K562 (cell line): ENCODE data around the gene GRIN2A. TPM values are rescaled to one million over a fixed set of nuclear protein-coding genes. Genes with fewer than 3 reads are reported as not detected.

Source experiments
- ATAC-seq: fragments of 200-7000 bp; cut with Tn5 transposase; 3 replicates; pipeline ENCODE4 v1.9.1; 2020; ENCODE audit warnings: moderate library complexity
- BruUV-seq: library from RNA; stranded (reverse); fragments of 400-500 nt; replicated peaks from 2 replicates; lab custom pipeline; 2021; lab: Mats Ljungman, UMichigan
- CTCF ChIA-PET: fragments of 300-600 bp; formaldehyde crosslinking; extraction: SDS; loops from one replicate; lab custom pipeline; 2021; ENCODE audit warnings: low intra/inter-chr PET ratio; lab: Yijun Ruan, JAX
- POLR2A ChIA-PET: fragments of 300-600, 350-650 bp; sonication (Branson Sonifier 250); formaldehyde crosslinking; extraction: SDS; loops from one replicate; lab custom pipeline; 2021; ENCODE audit warnings: antibody characterized with exemption, inconsistent platforms; lab: Yijun Ruan, JAX
- DNase-seq, 4 experiments: peaks; one replicate each; pipeline versions ENCODE4 v3.0.0 to v3.0.0-alpha.2; 2011 to 2018; ENCODE audit warnings: low spot score in 3 of 4, mixed read lengths in 3 of 4; ENCODE audit errors: extremely low read depth in 1 of 4
- FAIRE-seq: peaks from 2 replicates; lab custom pipeline; 2011; peaks lifted over from hg19 to GRCh38; lab: Jason Lieb, UNC
- H2AFZ ChIP-seq: 2 replicates; pipeline ENCODE4 v1.6.0; 2011; ENCODE audit warnings: low read depth, low read length, control low read depth, inconsistent platforms
- H3K27ac ChIP-seq: fragments of 200-600 bp; 3 replicates; pipeline ENCODE4 v1.8.0; 2011; ENCODE audit warnings: low read depth, mild to moderate bottlenecking, control low read depth, inconsistent platforms, low read length, moderate library complexity, mixed read lengths; ENCODE audit errors: extremely low read depth
- H3K27me3 ChIP-seq, 2 experiments: fragments of 300-600 bp in 1 of 2; 2 replicates in 1 of 2; 3 replicates in 1 of 2; pipeline versions ENCODE4 v1.6.0 to v1.8.0; 2011; ENCODE audit warnings: inconsistent platforms in 2 of 2, low read length in 2 of 2, mild to moderate bottlenecking in 1 of 2, mixed read lengths in 1 of 2, moderate library complexity in 1 of 2; ENCODE audit not compliant: control insufficient read depth in 2 of 2, insufficient read depth in 2 of 2
- H3K36me3 ChIP-seq: fragments of 300-600 bp; 3 replicates; pipeline ENCODE4 v1.8.0; 2011; ENCODE audit warnings: mild to moderate bottlenecking, low read length, inconsistent platforms; ENCODE audit not compliant: control insufficient read depth, insufficient read depth
- H3K4me1 ChIP-seq, 2 experiments: fragments of 200-600 bp in 1 of 2; replicated peaks in 1 of 2; 2 replicates in 1 of 2; 3 replicates in 1 of 2; pipeline versions ENCODE4 v1.5.1 to v1.8.0; 2011; ENCODE audit warnings: inconsistent platforms in 2 of 2, low read length in 2 of 2, mild to moderate bottlenecking in 1 of 2, mixed read lengths in 1 of 2, moderate library complexity in 1 of 2; ENCODE audit not compliant: control insufficient read depth in 2 of 2, insufficient read depth in 2 of 2
- H3K4me2 ChIP-seq: 2 replicates; pipeline ENCODE4 v1.6.1; 2011; ENCODE audit warnings: low read length, control low read depth, inconsistent platforms, mixed read lengths; ENCODE audit not compliant: insufficient read depth
- H3K4me3 ChIP-seq: fragments of 200-600 bp; sonication (generic), shearing (Covaris generic); 2 replicates; pipeline ENCODE4 v1.5.1; 2016; ENCODE audit warnings: control low read depth, inconsistent platforms
- H3K79me2 ChIP-seq: fragments of 200-600 bp; 3 replicates; pipeline ENCODE4 v1.8.0; 2011; ENCODE audit warnings: low read length, inconsistent platforms; ENCODE audit not compliant: control insufficient read depth, insufficient read depth
- H3K9ac ChIP-seq, 2 experiments: 2 replicates each; pipeline versions ENCODE4 v1.6.0 to v1.6.1; 2011; ENCODE audit warnings: low read depth in 2 of 2, low read length in 2 of 2, control low read depth in 1 of 2, inconsistent platforms in 1 of 2, mild to moderate bottlenecking in 1 of 2, mixed read lengths in 1 of 2; ENCODE audit not compliant: insufficient read depth in 1 of 2
- H3K9me1 ChIP-seq: one replicate; pipeline ENCODE4 v1.6.0; 2011; ENCODE audit warnings: inconsistent platforms, mild to moderate bottlenecking, low read length, moderate library complexity; ENCODE audit not compliant: control insufficient read depth, insufficient read depth
- H3K9me3 ChIP-seq: replicated peaks from 2 replicates; pipeline ENCODE4 v1.5.1; 2011; ENCODE audit warnings: low read depth, low read length, inconsistent platforms; ENCODE audit not compliant: control insufficient read depth, insufficient read depth
- H4K20me1 ChIP-seq: replicated peaks from 2 replicates; pipeline ENCODE4 v1.6.1; 2011; ENCODE audit warnings: low read length, inconsistent platforms, mixed read lengths; ENCODE audit not compliant: control insufficient read depth, insufficient read depth
- CBFA2T2 ChIP-seq: fragments of 450-650 bp; conservative IDR thresholded peaks from 2 replicates; pipeline ENCODE4 v1.6.1; 2017; ENCODE audit warnings: mild to moderate bottlenecking
- CCNT2 ChIP-seq: IDR thresholded peaks from 2 replicates; pipeline ENCODE4 v1.6.1; 2011; ENCODE audit warnings: borderline replicate concordance, low read depth, mild to moderate bottlenecking, moderate library complexity, mixed read lengths, low read length; ENCODE audit not compliant: insufficient read length; ENCODE audit errors: extremely low read depth
- E2F3 ChIP-seq: fragments of 250-450 bp; sonication (Bioruptor Pico); IDR thresholded peaks from 2 replicates; pipeline ENCODE4 v1.4.0; 2020; ENCODE audit warnings: mild to moderate bottlenecking
- KDM1A ChIP-seq, 2 experiments: fragments of 450-650 bp; IDR thresholded peaks; 2 replicates each; pipeline ENCODE4 v1.6.1; 2016; ENCODE audit warnings: mild to moderate bottlenecking in 2 of 2
- KHSRP ChIP-seq: fragments of 450-650 bp; IDR thresholded peaks from 2 replicates; pipeline ENCODE4 v1.6.1; 2017
- MAFF ChIP-seq: IDR thresholded peaks from 2 replicates; pipeline ENCODE4 v1.6.1; 2012; ENCODE audit warnings: low read length, improper control_type of control experiment
- MIER1 ChIP-seq: fragments of 450-650 bp; IDR thresholded peaks from 2 replicates; pipeline ENCODE4 v1.6.1; 2016; ENCODE audit warnings: antibody characterized with exemption, mild to moderate bottlenecking, low read depth
- RFX1 ChIP-seq: fragments of 450-650 bp; IDR thresholded peaks from 2 replicates; pipeline ENCODE4 v1.6.1; 2016; ENCODE audit warnings: mild to moderate bottlenecking, moderate library complexity
- THRAP3 ChIP-seq: fragments of 450-650 bp; IDR thresholded peaks from 2 replicates; pipeline ENCODE4 v1.6.1; 2016; ENCODE audit warnings: mild to moderate bottlenecking, inconsistent platforms, borderline replicate concordance
- ZNF311 ChIP-seq: fragments of 250-450 bp; sonication (Bioruptor Pico); IDR thresholded peaks from 2 replicates; pipeline ENCODE4 v1.4.0; 2020; ENCODE audit warnings: mild to moderate bottlenecking, moderate library complexity
- ZNF699 ChIP-seq: fragments of 250-450 bp; sonication (Bioruptor Pico); IDR thresholded peaks from 2 replicates; pipeline ENCODE4 v1.8.0; 2021; ENCODE audit warnings: mild to moderate bottlenecking, moderate library complexity; ENCODE audit not compliant: insufficient replicate concordance
- WGBS: fragments of 100-300 bp; shearing (Covaris generic); methylation state at CpG from one replicate; pipeline ENCODE4 v1.1.6; 2016; ENCODE audit warnings: low coverage, mixed read lengths; ENCODE audit not compliant: insufficient coverage; ENCODE audit errors: missing lambda C conversion rate; 5-methylcytosine and 5-hydroxymethylcytosine counted together
- in situ Hi-C: fragments of 300-500 bp; cut with MboI; formaldehyde crosslinking; loops from 4 replicates; pipeline ENCODE4 v1.15.0; 2018; ENCODE audit warnings: inconsistent platforms, mixed read lengths
- intact Hi-C: fragments of 100-400 bp; cut with micrococcal nuclease; formaldehyde crosslinking; loops from 2 replicates; pipeline ENCODE4 v1.14.2; 2022
- polyA plus RNA-seq, 8 experiments: library from polyadenylated mRNA; depleted of rRNA in 4 of 8; stranded (reverse) in 5 of 8; unstranded in 3 of 8; fragments of >200 nt; fragmentation: Nextera tagmentation in 2 of 8; fragmentation: Illumina TruSeq in 1 of 8; extraction: Ambion mirVana in 2 of 8; extraction: Trizol in 1 of 8; gene quantifications; 2 replicates each; pipeline versions ENCODE4 v1.2.1 to v1.2.3, GENCODE V29; 2011 to 2014; ENCODE audit warnings: inconsistent platforms in 1 of 8, missing spikeins in 1 of 8
- total RNA-seq, 7 experiments: library from RNA; depleted of rRNA in 6 of 7; stranded (reverse); fragments of >200 nt in 6 of 7; fragmentation: Illumina TruSeq in 2 of 7; extraction: Trizol in 2 of 7; gene quantifications; 2 replicates each; pipeline versions ENCODE4 v1.2.1 to v1.2.3, GENCODE V29; 2011 to 2021; ENCODE audit warnings: low replicate concordance in 1 of 7
- TF ChIP-seq, protein P1 (sequence below), 2 experiments: fragments of 450-650 bp in 1 of 2; IDR thresholded peaks; 2 replicates each; pipeline ENCODE4 v1.6.1; 2011 to 2017; ENCODE audit warnings: low read depth in 2 of 2, antibody characterized with exemption in 1 of 2, borderline replicate concordance in 1 of 2, low read length in 1 of 2, mild to moderate bottlenecking in 1 of 2, mixed read lengths in 1 of 2; ENCODE audit not compliant: control insufficient read depth in 1 of 2
- TF ChIP-seq, protein P2 (sequence below): fragments of 250-450 bp; sonication (Bioruptor Pico); IDR thresholded peaks from 2 replicates; pipeline ENCODE4 v1.4.0; 2020; ENCODE audit warnings: mild to moderate bottlenecking, moderate library complexity

GRIN2A gene
- total and polyA plus RNA-seq, 9 of the 15 experiments (the other 6 are each of a cell fraction or from before 2014, with no cell fraction given), result not detected

DNA sequence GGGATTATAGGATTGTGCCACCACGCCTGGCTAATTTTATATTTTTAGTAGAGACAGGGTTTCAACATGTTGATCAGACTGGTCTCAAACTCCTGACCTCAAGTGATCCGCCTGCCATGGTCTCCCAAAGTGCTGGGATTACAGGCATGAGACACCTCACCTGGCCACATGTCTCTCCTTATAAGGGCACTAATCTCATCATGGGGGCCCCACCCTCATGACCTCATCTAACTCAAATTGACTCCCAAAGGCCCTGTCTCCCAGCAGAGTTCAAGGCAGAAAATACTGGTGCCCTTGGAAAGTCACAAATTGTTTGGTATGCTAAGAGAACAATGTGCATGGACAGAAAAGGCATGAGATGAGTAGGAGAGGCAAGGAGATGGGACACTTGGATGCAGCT lies 49.3 kb upstream of the GRIN2A start:
- Histone ChIP-seq H3K4me3 (no peak overlapping the region), H3K36me3 (no peaks in the 10 kb centered on the region), H3K27me3 (peaks cover 4 to 20% of the 10 kb centered on the region in 2 experiments; a peak in 4 of 5 replicates), H3K79me2 (no peaks in the 10 kb centered on the region), H3K9ac (no peak overlapping the region), H3K4me1 (no peaks in the 10 kb centered on the region), H4K20me1 (no peaks in the 10 kb centered on the region), H2AFZ (no peak overlapping the region), H3K4me2 (no peak overlapping the region), H3K27ac (no peak overlapping the region), H3K9me3 (no peaks in the 10 kb centered on the region), H3K9me1 (no peaks in the 10 kb centered on the region)
- TF ChIP-seq E2F3 (CRISPR knock-in tag), result no peak
- TF ChIP-seq KDM1A (IDR thresholded peaks at IDR 0.05), result no peak
- TF ChIP-seq, protein P1, sequence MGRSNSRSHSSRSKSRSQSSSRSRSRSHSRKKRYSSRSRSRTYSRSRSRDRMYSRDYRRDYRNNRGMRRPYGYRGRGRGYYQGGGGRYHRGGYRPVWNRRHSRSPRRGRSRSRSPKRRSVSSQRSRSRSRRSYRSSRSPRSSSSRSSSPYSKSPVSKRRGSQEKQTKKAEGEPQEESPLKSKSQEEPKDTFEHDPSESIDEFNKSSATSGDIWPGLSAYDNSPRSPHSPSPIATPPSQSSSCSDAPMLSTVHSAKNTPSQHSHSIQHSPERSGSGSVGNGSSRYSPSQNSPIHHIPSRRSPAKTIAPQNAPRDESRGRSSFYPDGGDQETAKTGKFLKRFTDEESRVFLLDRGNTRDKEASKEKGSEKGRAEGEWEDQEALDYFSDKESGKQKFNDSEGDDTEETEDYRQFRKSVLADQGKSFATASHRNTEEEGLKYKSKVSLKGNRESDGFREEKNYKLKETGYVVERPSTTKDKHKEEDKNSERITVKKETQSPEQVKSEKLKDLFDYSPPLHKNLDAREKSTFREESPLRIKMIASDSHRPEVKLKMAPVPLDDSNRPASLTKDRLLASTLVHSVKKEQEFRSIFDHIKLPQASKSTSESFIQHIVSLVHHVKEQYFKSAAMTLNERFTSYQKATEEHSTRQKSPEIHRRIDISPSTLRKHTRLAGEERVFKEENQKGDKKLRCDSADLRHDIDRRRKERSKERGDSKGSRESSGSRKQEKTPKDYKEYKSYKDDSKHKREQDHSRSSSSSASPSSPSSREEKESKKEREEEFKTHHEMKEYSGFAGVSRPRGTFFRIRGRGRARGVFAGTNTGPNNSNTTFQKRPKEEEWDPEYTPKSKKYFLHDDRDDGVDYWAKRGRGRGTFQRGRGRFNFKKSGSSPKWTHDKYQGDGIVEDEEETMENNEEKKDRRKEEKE (IDR thresholded peaks at IDR 0.05; ENCODE audit: borderline replicate concordance in 1 of 2, control insufficient read depth in 1 of 2, low read depth in 2 of 2, low read length in 1 of 2), result no peak
- no peak for TF ChIP-seq CBFA2T2
- no peak for TF ChIP-seq MIER1
- no peak for TF ChIP-seq ZNF311 (CRISPR knock-in tag)
- no peak for TF ChIP-seq THRAP3
- TF ChIP-seq RFX1, result no peak
- no peak for TF ChIP-seq MAFF
- TF ChIP-seq, protein P2, sequence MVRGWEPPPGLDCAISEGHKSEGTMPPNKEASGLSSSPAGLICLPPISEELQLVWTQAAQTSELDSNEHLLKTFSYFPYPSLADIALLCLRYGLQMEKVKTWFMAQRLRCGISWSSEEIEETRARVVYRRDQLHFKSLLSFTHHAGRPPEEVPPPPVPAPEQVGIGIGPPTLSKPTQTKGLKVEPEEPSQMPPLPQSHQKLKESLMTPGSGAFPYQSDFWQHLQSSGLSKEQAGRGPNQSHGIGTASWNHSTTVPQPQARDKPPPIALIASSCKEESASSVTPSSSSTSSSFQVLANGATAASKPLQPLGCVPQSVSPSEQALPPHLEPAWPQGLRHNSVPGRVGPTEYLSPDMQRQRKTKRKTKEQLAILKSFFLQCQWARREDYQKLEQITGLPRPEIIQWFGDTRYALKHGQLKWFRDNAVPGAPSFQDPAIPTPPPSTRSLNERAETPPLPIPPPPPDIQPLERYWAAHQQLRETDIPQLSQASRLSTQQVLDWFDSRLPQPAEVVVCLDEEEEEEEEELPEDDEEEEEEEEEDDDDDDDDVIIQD (CRISPR knock-in tag), result no peak
- TF ChIP-seq ZNF699 (CRISPR knock-in tag), result no peak
- no peak for TF ChIP-seq CCNT2
- TF ChIP-seq KHSRP, result no peak
- WGBS, result 10% methylated on average over 2 of the region's 2 CpGs
- DNase-seq, result no peak
- intact Hi-C loops (no loop called here), in situ Hi-C loops (no loop called here)
- ChIA-PET POLR2A (no interaction called here), CTCF (no interaction called here)
- no peak for ATAC-seq
- BruUV-seq, result no TSS peak
- FAIRE-seq, result no peak
